Astrocyte (in vitro differentiated cells and primary cell): ENCODE measurements around the gene UACA. TPM values are rescaled to one million over a fixed set of nuclear protein-coding genes. Genes with fewer than 3 reads are reported as not detected.
A peak's percentile ranks its signal among the peaks of the same experiment; 100 is the strongest.
"Not testable (repeated sequence)": the region's sequence is repeated elsewhere in the genome, so short reads cannot be mapped to it uniquely, and the experiment has no call there.

Experiments
- DNase-seq: peaks from one replicate; pipeline ENCODE4 v3.0.0-alpha.2; 2010; ENCODE audit warnings: low read depth
- FAIRE-seq: peaks from 2 replicates; lab custom pipeline; 2011; peaks lifted over from hg19 to GRCh38; lab: Jason Lieb, UNC
- H2AFZ ChIP-seq: 2 replicates; pipeline ENCODE4 v1.6.0; 2012; ENCODE audit warnings: low read depth, low read length, inconsistent platforms
- H3K27ac ChIP-seq: 2 replicates; pipeline ENCODE4 v1.5.1; 2011; ENCODE audit warnings: low read depth, low read length, inconsistent platforms
- H3K27me3 ChIP-seq: 2 replicates; pipeline ENCODE4 v1.6.0; 2011; ENCODE audit warnings: low read length, inconsistent platforms; ENCODE audit not compliant: insufficient read depth
- H3K36me3 ChIP-seq: 2 replicates; pipeline ENCODE4 v1.5.1; 2011; ENCODE audit warnings: low read length, inconsistent platforms; ENCODE audit not compliant: insufficient read depth
- H3K4me1 ChIP-seq: 2 replicates; pipeline ENCODE4 v1.5.1; 2011; ENCODE audit warnings: low read length, inconsistent platforms; ENCODE audit not compliant: insufficient read depth
- H3K4me2 ChIP-seq: 2 replicates; pipeline ENCODE4 v1.6.0; 2012; ENCODE audit warnings: low read length, inconsistent platforms
- H3K4me3 ChIP-seq: 2 replicates; pipeline ENCODE4 v1.5.1; 2011; ENCODE audit warnings: low read depth, mild to moderate bottlenecking, low read length, inconsistent platforms; ENCODE audit not compliant: insufficient read depth
- H3K79me2 ChIP-seq: 2 replicates; pipeline ENCODE4 v1.6.0; 2012; ENCODE audit warnings: mild to moderate bottlenecking, low read length, inconsistent platforms; ENCODE audit not compliant: insufficient read depth
- H3K9ac ChIP-seq: 2 replicates; pipeline ENCODE4 v1.6.0; 2012; ENCODE audit warnings: mild to moderate bottlenecking, low read length, inconsistent platforms
- H3K9me3 ChIP-seq: 2 replicates; pipeline ENCODE4 v1.5.1; 2012; ENCODE audit warnings: low read depth, mild to moderate bottlenecking, low read length, inconsistent platforms; ENCODE audit not compliant: insufficient read depth
- H4K20me1 ChIP-seq: 2 replicates; pipeline ENCODE4 v1.6.0; 2012; ENCODE audit warnings: low read length, inconsistent platforms; ENCODE audit not compliant: insufficient read depth
- H3K27ac Mint-ChIP-seq: one replicate; pipeline ENCODE4 v1.8.0; 2021; ENCODE audit warnings: mild to moderate bottlenecking, mixed read lengths; ENCODE audit not compliant: unreplicated experiment
- H3K27me3 Mint-ChIP-seq: one replicate; pipeline ENCODE4 v1.8.0; 2021; ENCODE audit warnings: low read depth, mixed read lengths; ENCODE audit not compliant: unreplicated experiment
- H3K36me3 Mint-ChIP-seq: one replicate; pipeline ENCODE4 v1.8.0; 2021; ENCODE audit warnings: low read depth, mixed read lengths; ENCODE audit not compliant: unreplicated experiment
- H3K4me1 Mint-ChIP-seq: one replicate; pipeline ENCODE4 v1.8.0; 2021; ENCODE audit warnings: low read depth, mixed read lengths; ENCODE audit not compliant: unreplicated experiment
- H3K4me3 Mint-ChIP-seq: one replicate; pipeline ENCODE4 v1.8.0; 2021; ENCODE audit warnings: mild to moderate bottlenecking, moderate library complexity, mixed read lengths; ENCODE audit not compliant: unreplicated experiment
- H3K9me3 Mint-ChIP-seq: one replicate; pipeline ENCODE4 v1.8.0; 2021; ENCODE audit warnings: mild to moderate bottlenecking, mixed read lengths; ENCODE audit not compliant: unreplicated experiment
- CTCF ChIP-seq: IDR thresholded peaks from 2 replicates; pipeline ENCODE4 v1.5.1; 2011; ENCODE audit warnings: low read depth, mild to moderate bottlenecking, inconsistent platforms, low read length, moderate library complexity; ENCODE audit not compliant: insufficient read depth
- EZH2 ChIP-seq: IDR thresholded peaks from 2 replicates; pipeline ENCODE4 v1.6.1; 2012; ENCODE audit warnings: mild to moderate bottlenecking, low read length, inconsistent platforms; ENCODE audit not compliant: insufficient read depth
- total RNA-seq: library from RNA; stranded (reverse); gene quantifications from 2 replicates; pipeline ENCODE4 v1.2.1, GENCODE V29; 2021

Gene UACA
- total RNA-seq, 1 donor from 2014 or later: 168 TPM

DNA sequence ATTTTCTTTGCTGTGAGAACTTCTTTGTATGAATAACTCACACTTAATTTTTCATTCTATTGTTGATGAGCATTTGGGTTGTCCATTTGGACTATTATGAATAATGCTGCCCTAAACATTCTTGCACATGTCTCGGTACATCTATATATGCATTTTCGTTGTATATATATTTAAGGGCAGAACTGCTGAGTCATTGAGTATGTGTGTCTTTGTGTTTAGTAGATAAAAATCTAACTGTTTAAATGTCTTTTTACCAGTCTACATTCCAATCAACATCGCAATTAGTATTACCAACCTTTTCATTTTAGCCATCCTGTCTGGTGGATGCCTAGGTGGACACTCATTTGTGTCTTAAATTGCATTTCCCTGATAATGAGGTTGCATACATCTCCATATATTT, 144.4 kb downstream of the UACA start:
- peaks cover 5% of the 10 kb centered on the region for H4K20me1 ChIP-seq
- H3K27ac Mint-ChIP-seq: no peak overlapping the region
- H3K36me3 ChIP-seq: no peaks in the 10 kb centered on the region
- peaks cover 8% of the 10 kb centered on the region for H3K9me3 Mint-ChIP-seq
- no peak overlapping the region for H3K4me2 ChIP-seq
- peaks cover 9% of the 10 kb centered on the region for H3K27me3 ChIP-seq
- FAIRE-seq (peak; percentile 43), DNase-seq (no peak)
- no peaks in the 10 kb centered on the region for H3K79me2 ChIP-seq
- H3K4me3 ChIP-seq: no peak overlapping the region
- no peaks in the 10 kb centered on the region for H3K27me3 Mint-ChIP-seq
- H3K9ac ChIP-seq: no peak overlapping the region
- no peak overlapping the region for H3K4me3 Mint-ChIP-seq
- TF ChIP-seq EZH2: no peak
- no peak for TF ChIP-seq CTCF
- no peak overlapping the region for H3K27ac ChIP-seq
- H3K9me3 ChIP-seq: no peaks in the 10 kb centered on the region
- peaks cover 2% of the 10 kb centered on the region for H3K4me1 Mint-ChIP-seq
- H2AFZ ChIP-seq: no peak overlapping the region
- peaks cover 20% of the 10 kb centered on the region for H3K36me3 Mint-ChIP-seq
- no peaks in the 10 kb centered on the region for H3K4me1 ChIP-seq

GRCh38 chr15:70617911-70618287, 145.5 kb downstream of the UACA start:
- Histone ChIP-seq H4K20me1 (peaks cover 5% of the 10 kb centered on the region), H3K27ac (no peak overlapping the region), H3K4me2 (no peak overlapping the region), H2AFZ (no peak overlapping the region), H3K4me3 (no peak overlapping the region), H3K9me3 (no peaks in the 10 kb centered on the region), H3K36me3 (no peaks in the 10 kb centered on the region), H3K79me2 (no peaks in the 10 kb centered on the region), H3K4me1 (no peaks in the 10 kb centered on the region), H3K27me3 (peaks cover 9% of the 10 kb centered on the region), H3K9ac (no peak overlapping the region)
- Mint-ChIP-seq H3K36me3 (peaks cover 22% of the 10 kb centered on the region), H3K27ac (no peak overlapping the region), H3K9me3 (peaks cover 5% of the 10 kb centered on the region), H3K4me3 (no peak overlapping the region), H3K4me1 (peaks cover 2% of the 10 kb centered on the region), H3K27me3 (no peaks in the 10 kb centered on the region)
- FAIRE-seq (no peak), DNase-seq (no peak)
- no peak for TF ChIP-seq CTCF
- TF ChIP-seq EZH2: no peak

- Mint-ChIP-seq H3K27me3 (no peaks in the 10 kb centered on the region), H3K9me3 (peaks cover 5% of the 10 kb centered on the region), H3K4me3 (no peak overlapping the region), H3K36me3 (peaks cover 22% of the 10 kb centered on the region), H3K4me1 (peaks cover 2% of the 10 kb centered on the region), H3K27ac (no peak overlapping the region)
- peaks cover 9% of the 10 kb centered on the region for H3K27me3 ChIP-seq
- FAIRE-seq: no peak
- H3K9ac ChIP-seq: no peak overlapping the region
- no peak overlapping the region for H3K4me3 ChIP-seq
- peaks cover 5% of the 10 kb centered on the region for H4K20me1 ChIP-seq
- H3K9me3 ChIP-seq: no peaks in the 10 kb centered on the region
- H3K4me2 ChIP-seq: no peak overlapping the region
- no peaks in the 10 kb centered on the region for H3K36me3 ChIP-seq
- no peak for TF ChIP-seq CTCF
- no peak for TF ChIP-seq EZH2
- H3K4me1 ChIP-seq: no peaks in the 10 kb centered on the region
- H2AFZ ChIP-seq: no peak overlapping the region
- no peak for DNase-seq
- no peaks in the 10 kb centered on the region for H3K79me2 ChIP-seq
- no peak overlapping the region for H3K27ac ChIP-seq
Measured at GRCh38 chr15:70617076-70617910, 146.1 kb downstream of the UACA start.

DNA sequence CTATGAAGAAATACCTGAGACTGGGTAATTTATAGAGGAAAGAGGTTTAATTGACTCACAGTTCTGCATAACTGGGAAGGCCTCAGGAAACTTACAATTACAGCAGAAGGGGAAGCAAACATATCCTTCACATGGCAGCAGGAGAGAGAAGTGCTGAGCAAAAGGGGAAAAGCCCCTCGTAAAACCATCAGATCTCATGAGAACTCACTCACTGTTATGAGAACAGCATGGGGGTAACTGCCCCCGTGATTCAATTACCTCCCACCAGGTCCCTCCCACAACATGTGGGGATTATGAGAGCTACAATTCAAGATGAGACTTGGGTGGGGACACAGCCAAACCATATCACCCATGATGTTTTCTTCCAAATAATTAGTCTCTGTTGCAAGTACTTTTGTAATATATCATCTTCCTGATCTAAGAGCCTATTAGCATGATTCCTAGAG, 147.0 kb downstream of the UACA start:
- Mint-ChIP-seq H3K36me3 (peaks cover 22% of the 10 kb centered on the region), H3K27ac (peak overlapping the region; percentile 27)
- not testable (repeated sequence) for H3K9me3 ChIP-seq, H3K9ac ChIP-seq, H3K4me3 Mint-ChIP-seq, H3K27ac ChIP-seq, H3K36me3 ChIP-seq, H3K27me3 Mint-ChIP-seq, H4K20me1 ChIP-seq, H3K4me1 ChIP-seq, H3K79me2 ChIP-seq, H3K4me1 Mint-ChIP-seq, FAIRE-seq, H3K9me3 Mint-ChIP-seq, H3K4me2 ChIP-seq, H3K4me3 ChIP-seq, H3K27me3 ChIP-seq, DNase-seq, H2AFZ ChIP-seq
